GM12801 (cell line): ENCODE measurements around the gene HDAC8.

Experiments
- CTCF ChIP-seq: IDR thresholded peaks from one replicate; pipeline ENCODE4 v1.5.1; 2011; ENCODE audit warnings: control low read depth; ENCODE audit not compliant: insufficient read length; ENCODE audit errors: extremely low read depth

Gene HDAC8

GRCh38 chrX:72366701-72367454, 205.8 kb downstream of the HDAC8 start:
- no peak for TF ChIP-seq CTCF

- TF ChIP-seq CTCF: no peak
These were observed 206.5 kb downstream of the HDAC8 start for GRCh38 chrX:72366178-72366577.

GRCh38 chrX:72365126-72365525, 207.5 kb downstream of the HDAC8 start:
- TF ChIP-seq CTCF: no peak

- TF ChIP-seq CTCF: no peak
These were observed 212.3 kb downstream of the HDAC8 start for GRCh38 chrX:72360326-72360725.

GRCh38 chrX:72358313-72358712, 214.3 kb downstream of the HDAC8 start:
- no peak for TF ChIP-seq CTCF

GRCh38 chrX:72352786-72353185, 219.9 kb downstream of the HDAC8 start:
- no peak for TF ChIP-seq CTCF

GRCh38 chrX:72351606-72352334, 220.9 kb downstream of the HDAC8 start:
- no peak for TF ChIP-seq CTCF
